K562 (cell line): ENCODE measurements around the gene PIK3CB. TPM values are rescaled to one million over a fixed set of nuclear protein-coding genes. Genes with fewer than 3 reads are reported as not detected.

Experiments used
- ATAC-seq: fragments of 200-7000 bp; cut with Tn5 transposase; 3 replicates; pipeline ENCODE4 v1.9.1; 2020; ENCODE audit warnings: moderate library complexity
- BruUV-seq: library from RNA; stranded (reverse); fragments of 400-500 nt; replicated peaks from 2 replicates; lab custom pipeline; 2021; lab: Mats Ljungman, UMichigan
- CTCF ChIA-PET: fragments of 300-600 bp; formaldehyde crosslinking; extraction: SDS; loops from one replicate; lab custom pipeline; 2021; ENCODE audit warnings: low intra/inter-chr PET ratio; lab: Yijun Ruan, JAX
- POLR2A ChIA-PET: fragments of 300-600, 350-650 bp; sonication (Branson Sonifier 250); formaldehyde crosslinking; extraction: SDS; loops from one replicate; lab custom pipeline; 2021; ENCODE audit warnings: antibody characterized with exemption, inconsistent platforms; lab: Yijun Ruan, JAX
- DNase-seq, 4 experiments: peaks; one replicate each; pipeline versions ENCODE4 v3.0.0 to v3.0.0-alpha.2; 2011 to 2018; ENCODE audit warnings: low spot score in 3 of 4, mixed read lengths in 3 of 4; ENCODE audit errors: extremely low read depth in 1 of 4
- FAIRE-seq: peaks from 2 replicates; lab custom pipeline; 2011; peaks lifted over from hg19 to GRCh38; lab: Jason Lieb, UNC
- H2AFZ ChIP-seq: 2 replicates; pipeline ENCODE4 v1.6.0; 2011; ENCODE audit warnings: low read depth, low read length, control low read depth, inconsistent platforms
- H3K27ac ChIP-seq: fragments of 200-600 bp; 3 replicates; pipeline ENCODE4 v1.8.0; 2011; ENCODE audit warnings: low read depth, mild to moderate bottlenecking, control low read depth, inconsistent platforms, low read length, moderate library complexity, mixed read lengths; ENCODE audit errors: extremely low read depth
- H3K27me3 ChIP-seq, 2 experiments: fragments of 300-600 bp in 1 of 2; 2 replicates in 1 of 2; 3 replicates in 1 of 2; pipeline versions ENCODE4 v1.6.0 to v1.8.0; 2011; ENCODE audit warnings: inconsistent platforms in 2 of 2, low read length in 2 of 2, mild to moderate bottlenecking in 1 of 2, mixed read lengths in 1 of 2, moderate library complexity in 1 of 2; ENCODE audit not compliant: control insufficient read depth in 2 of 2, insufficient read depth in 2 of 2
- H3K36me3 ChIP-seq: fragments of 300-600 bp; 3 replicates; pipeline ENCODE4 v1.8.0; 2011; ENCODE audit warnings: mild to moderate bottlenecking, low read length, inconsistent platforms; ENCODE audit not compliant: control insufficient read depth, insufficient read depth
- H3K4me1 ChIP-seq, 2 experiments: fragments of 200-600 bp in 1 of 2; replicated peaks in 1 of 2; 2 replicates in 1 of 2; 3 replicates in 1 of 2; pipeline versions ENCODE4 v1.5.1 to v1.8.0; 2011; ENCODE audit warnings: inconsistent platforms in 2 of 2, low read length in 2 of 2, mild to moderate bottlenecking in 1 of 2, mixed read lengths in 1 of 2, moderate library complexity in 1 of 2; ENCODE audit not compliant: control insufficient read depth in 2 of 2, insufficient read depth in 2 of 2
- H3K4me2 ChIP-seq: 2 replicates; pipeline ENCODE4 v1.6.1; 2011; ENCODE audit warnings: low read length, control low read depth, inconsistent platforms, mixed read lengths; ENCODE audit not compliant: insufficient read depth
- H3K4me3 ChIP-seq: fragments of 200-600 bp; sonication (generic), shearing (Covaris generic); 2 replicates; pipeline ENCODE4 v1.5.1; 2016; ENCODE audit warnings: control low read depth, inconsistent platforms
- H3K79me2 ChIP-seq: fragments of 200-600 bp; 3 replicates; pipeline ENCODE4 v1.8.0; 2011; ENCODE audit warnings: low read length, inconsistent platforms; ENCODE audit not compliant: control insufficient read depth, insufficient read depth
- H3K9ac ChIP-seq, 2 experiments: 2 replicates each; pipeline versions ENCODE4 v1.6.0 to v1.6.1; 2011; ENCODE audit warnings: low read depth in 2 of 2, low read length in 2 of 2, control low read depth in 1 of 2, inconsistent platforms in 1 of 2, mild to moderate bottlenecking in 1 of 2, mixed read lengths in 1 of 2; ENCODE audit not compliant: insufficient read depth in 1 of 2
- H3K9me1 ChIP-seq: one replicate; pipeline ENCODE4 v1.6.0; 2011; ENCODE audit warnings: inconsistent platforms, mild to moderate bottlenecking, low read length, moderate library complexity; ENCODE audit not compliant: control insufficient read depth, insufficient read depth
- H3K9me3 ChIP-seq: replicated peaks from 2 replicates; pipeline ENCODE4 v1.5.1; 2011; ENCODE audit warnings: low read depth, low read length, inconsistent platforms; ENCODE audit not compliant: control insufficient read depth, insufficient read depth
- H4K20me1 ChIP-seq: replicated peaks from 2 replicates; pipeline ENCODE4 v1.6.1; 2011; ENCODE audit warnings: low read length, inconsistent platforms, mixed read lengths; ENCODE audit not compliant: control insufficient read depth, insufficient read depth
- IRF2 ChIP-seq: sonication (generic); formaldehyde crosslinking; IDR thresholded peaks from 2 replicates; pipeline ENCODE4 v1.8.1; 2022; ENCODE audit warnings: mild to moderate bottlenecking, missing genetic modification reagents
- L3MBTL2 ChIP-seq: fragments of 450-650 bp; IDR thresholded peaks from 2 replicates; pipeline ENCODE4 v1.6.1; 2016; ENCODE audit warnings: mild to moderate bottlenecking, moderate library complexity
- POLR2H ChIP-seq: IDR thresholded peaks from 2 replicates; pipeline ENCODE4 v1.6.1; 2016; ENCODE audit warnings: missing genetic modification characterization, low read depth, mild to moderate bottlenecking, control low read depth, missing compliant biosample characterization, moderate library complexity
- PRMT5 ChIP-seq: sonication (generic); formaldehyde crosslinking; IDR thresholded peaks from 2 replicates; pipeline ENCODE4 v1.5.0; 2020; ENCODE audit warnings: missing genetic modification reagents
- RBM22 ChIP-seq: fragments of 200-400 bp; formaldehyde crosslinking; IDR thresholded peaks from 2 replicates; pipeline ENCODE4 v1.6.1; 2018; ENCODE audit warnings: low read length, low read depth; ENCODE audit not compliant: poor library complexity, severe bottlenecking
- TBL1XR1 ChIP-seq, 2 experiments: IDR thresholded peaks; 2 replicates each; pipeline ENCODE4 v1.6.1; 2012; ENCODE audit warnings: improper control_type of control experiment in 2 of 2, low read length in 2 of 2, mild to moderate bottlenecking in 1 of 2
- THRB ChIP-seq: fragments of 450-650 bp; formaldehyde crosslinking; conservative IDR thresholded peaks from 2 replicates; pipeline ENCODE4 v1.4.0; 2022; ENCODE audit warnings: mild to moderate bottlenecking, missing genetic modification characterization
- ZNF121 ChIP-seq: sonication (generic); formaldehyde crosslinking; conservative IDR thresholded peaks from 2 replicates; pipeline ENCODE4 v1.8.0; 2022; ENCODE audit warnings: missing genetic modification reagents
- ZNF165 ChIP-seq: fragments of 250-450 bp; sonication (Bioruptor Pico); IDR thresholded peaks from 2 replicates; pipeline ENCODE4 v1.4.0; 2020; ENCODE audit warnings: borderline replicate concordance
- ZNF197 ChIP-seq: fragments of 200-800 bp; sonication (Bioruptor generic); IDR thresholded peaks from 2 replicates; pipeline ENCODE4 v1.6.1; 2016; ENCODE audit warnings: low read depth, missing genetic modification characterization, missing compliant biosample characterization
- WGBS: fragments of 100-300 bp; shearing (Covaris generic); methylation state at CpG from one replicate; pipeline ENCODE4 v1.1.6; 2016; ENCODE audit warnings: low coverage, mixed read lengths; ENCODE audit not compliant: insufficient coverage; ENCODE audit errors: missing lambda C conversion rate; 5-methylcytosine and 5-hydroxymethylcytosine counted together
- in situ Hi-C: fragments of 300-500 bp; cut with MboI; formaldehyde crosslinking; loops from 4 replicates; pipeline ENCODE4 v1.15.0; 2018; ENCODE audit warnings: inconsistent platforms, mixed read lengths
- intact Hi-C: fragments of 100-400 bp; cut with micrococcal nuclease; formaldehyde crosslinking; loops from 2 replicates; pipeline ENCODE4 v1.14.2; 2022
- polyA plus RNA-seq, 8 experiments: library from polyadenylated mRNA; depleted of rRNA in 4 of 8; stranded (reverse) in 5 of 8; unstranded in 3 of 8; fragments of >200 nt; fragmentation: Nextera tagmentation in 2 of 8; fragmentation: Illumina TruSeq in 1 of 8; extraction: Ambion mirVana in 2 of 8; extraction: Trizol in 1 of 8; gene quantifications; 2 replicates each; pipeline versions ENCODE4 v1.2.1 to v1.2.3, GENCODE V29; 2011 to 2014; ENCODE audit warnings: inconsistent platforms in 1 of 8, missing spikeins in 1 of 8
- total RNA-seq, 7 experiments: library from RNA; depleted of rRNA in 6 of 7; stranded (reverse); fragments of >200 nt in 6 of 7; fragmentation: Illumina TruSeq in 2 of 7; extraction: Trizol in 2 of 7; gene quantifications; 2 replicates each; pipeline versions ENCODE4 v1.2.1 to v1.2.3, GENCODE V29; 2011 to 2021; ENCODE audit warnings: low replicate concordance in 1 of 7
- TF ChIP-seq, protein P1 (sequence below): IDR thresholded peaks from 2 replicates; pipeline ENCODE4 v1.6.1; 2012; ENCODE audit warnings: low read depth, low read length, improper control_type of control experiment, borderline replicate concordance
- TF ChIP-seq, protein P2 (sequence below): fragments of 450-650 bp; IDR thresholded peaks from 2 replicates; pipeline ENCODE4 v1.6.1; 2016

PIK3CB gene
- total and polyA plus RNA-seq, 9 of the 15 experiments (the other 6 are each of a cell fraction or from before 2014, with no cell fraction given) = 15.3 to 62.6 (median 28.3) TPM

DNA sequence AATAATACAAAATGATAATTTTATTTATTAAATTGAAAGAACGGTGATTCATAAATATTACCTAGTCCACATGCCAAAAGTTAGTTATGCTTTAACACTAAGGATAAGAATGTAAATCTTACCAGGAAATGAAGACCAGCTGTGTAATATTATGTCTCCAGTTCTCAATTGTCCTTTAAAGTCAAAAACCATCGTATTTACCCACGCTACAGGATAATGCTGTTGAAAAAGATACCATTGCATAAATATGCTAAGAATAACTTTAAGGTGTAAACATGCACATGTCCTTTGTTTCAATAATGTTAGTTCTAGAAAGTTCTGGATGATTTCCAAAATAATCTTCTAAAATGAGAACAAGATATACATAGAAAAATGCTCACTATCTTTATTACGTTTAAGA lies 122.6 kb downstream of the PIK3CB start:
- H4K20me1 ChIP-seq = no peaks in the 10 kb centered on the region
- POLR2A ChIA-PET = no interaction called here
- no peaks in the 10 kb centered on the region for H3K27me3 ChIP-seq
- intact Hi-C loops (no loop called here), in situ Hi-C loops (no loop called here)
- peaks cover 71% of the 10 kb centered on the region for H3K36me3 ChIP-seq
- no TSS peak for BruUV-seq
- no peaks in the 10 kb centered on the region for H3K9me3 ChIP-seq
- H3K4me1 ChIP-seq = no peaks in the 10 kb centered on the region
- no peak overlapping the region for H2AFZ ChIP-seq
- H3K4me2 ChIP-seq = no peak overlapping the region
- ATAC-seq (no peak), FAIRE-seq (no peak), DNase-seq (no peak)
- no peak overlapping the region for H3K9ac ChIP-seq
- H3K79me2 ChIP-seq = peaks cover 11% of the 10 kb centered on the region; the same call in 1 of the 3 replicates
- WGBS = 98% methylated on average over 4 of the region's 4 CpGs
- H3K27ac ChIP-seq = no peak overlapping the region
- CTCF ChIA-PET = interaction anchor here (0.6 to 0.7 kb wide), 3 partner anchors 12 to 533 kb away, joined by 3 to 5 read pairs (median 4); no protein-coding TSS in a partner anchor
- no peak overlapping the region for H3K4me3 ChIP-seq
- TF ChIP-seq, protein P1, sequence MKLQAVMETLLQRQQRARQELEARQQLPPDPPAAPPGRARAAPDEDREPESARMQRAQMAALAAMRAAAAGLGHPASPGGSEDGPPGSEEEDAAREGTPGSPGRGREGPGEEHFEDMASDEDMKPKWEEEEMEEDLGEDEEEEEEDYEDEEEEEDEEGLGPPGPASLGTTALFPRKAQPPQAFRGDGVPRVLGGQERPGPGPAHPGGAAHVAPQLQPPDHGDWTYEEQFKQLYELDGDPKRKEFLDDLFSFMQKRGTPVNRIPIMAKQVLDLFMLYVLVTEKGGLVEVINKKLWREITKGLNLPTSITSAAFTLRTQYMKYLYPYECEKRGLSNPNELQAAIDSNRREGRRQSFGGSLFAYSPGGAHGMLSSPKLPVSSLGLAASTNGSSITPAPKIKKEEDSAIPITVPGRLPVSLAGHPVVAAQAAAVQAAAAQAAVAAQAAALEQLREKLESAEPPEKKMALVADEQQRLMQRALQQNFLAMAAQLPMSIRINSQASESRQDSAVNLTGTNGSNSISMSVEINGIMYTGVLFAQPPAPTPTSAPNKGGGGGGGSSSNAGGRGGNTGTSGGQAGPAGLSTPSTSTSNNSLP = no peak
- peak; percentile 24; the same call in 1 of the 2 replicates for TF ChIP-seq POLR2H (tag)
- H3K9me1 ChIP-seq = no peaks in the 10 kb centered on the region

GRCh38 chr3:138705675-138706074 lies 129.1 kb downstream of the PIK3CB start:
- CTCF ChIA-PET = no interaction called here
- no peak for DNase-seq
- Histone ChIP-seq H3K9me1 (no peaks in the 10 kb centered on the region), H3K4me3 (no peak overlapping the region), H3K9ac (no peak overlapping the region), H4K20me1 (no peaks in the 10 kb centered on the region), H2AFZ (no peak overlapping the region), H3K4me1 (no peaks in the 10 kb centered on the region), H3K27ac (no peak overlapping the region), H3K9me3 (no peaks in the 10 kb centered on the region), H3K79me2 (no peaks in the 10 kb centered on the region; the same call in 2 of the 3 replicates), H3K27me3 (no peaks in the 10 kb centered on the region), H3K36me3 (peaks cover 82% of the 10 kb centered on the region), H3K4me2 (no peak overlapping the region)
- BruUV-seq = no TSS peak
- POLR2A ChIA-PET = interaction anchor here (0.6 to 1.6 kb wide), 6 partner anchors 9 to 111 kb away, joined by 3 to 5 read pairs (median 4); partner anchors contain the start of gene CEP70
- peak; percentile 44 for ATAC-seq
- intact Hi-C loops (no loop called here), in situ Hi-C loops (no loop called here)
- no peak for FAIRE-seq
- WGBS = 100% methylated on average over 1 of the region's 1 CpG
- TF ChIP-seq ZNF121 (CRISPR knock-in tag) = peak; percentile 79
- no peak for TF ChIP-seq THRB (CRISPR knock-in tag)
- TF ChIP-seq ZNF197 (CRISPR knock-in tag) = no peak
- no peak for TF ChIP-seq IRF2 (CRISPR knock-in tag)
- no peak for TF ChIP-seq TBL1XR1 (IDR thresholded peaks at IDR 0.05; ENCODE audit: low read length in 2 of 2)
- no peak for TF ChIP-seq ZNF165 (CRISPR knock-in tag)
- peak; percentile 18 for TF ChIP-seq RBM22
- TF ChIP-seq L3MBTL2 = no peak
- no peak for TF ChIP-seq PRMT5
- TF ChIP-seq, protein P2, sequence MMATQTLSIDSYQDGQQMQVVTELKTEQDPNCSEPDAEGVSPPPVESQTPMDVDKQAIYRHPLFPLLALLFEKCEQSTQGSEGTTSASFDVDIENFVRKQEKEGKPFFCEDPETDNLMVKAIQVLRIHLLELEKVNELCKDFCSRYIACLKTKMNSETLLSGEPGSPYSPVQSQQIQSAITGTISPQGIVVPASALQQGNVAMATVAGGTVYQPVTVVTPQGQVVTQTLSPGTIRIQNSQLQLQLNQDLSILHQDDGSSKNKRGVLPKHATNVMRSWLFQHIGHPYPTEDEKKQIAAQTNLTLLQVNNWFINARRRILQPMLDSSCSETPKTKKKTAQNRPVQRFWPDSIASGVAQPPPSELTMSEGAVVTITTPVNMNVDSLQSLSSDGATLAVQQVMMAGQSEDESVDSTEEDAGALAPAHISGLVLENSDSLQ = no peak
